IMR-90 (cell line): Measurements from ENCODE around the gene SPATA12. TPM values are rescaled to one million over a fixed set of nuclear protein-coding genes. Genes with fewer than 3 reads are reported as not detected.

ENCODE experiments used
- ATAC-seq: fragments of 200-7000 bp; cut with Tn5 transposase; 2 replicates; pipeline ENCODE4 v1.9.1; 2020; ENCODE audit warnings: low read depth, mild to moderate bottlenecking, moderate library complexity
- BruUV-seq: library from RNA; stranded (reverse); fragments of 400-500 nt; replicated peaks from 2 replicates; lab custom pipeline; 2021; lab: Mats Ljungman, UMichigan
- CTCF ChIA-PET: fragments of 300-600 bp; formaldehyde crosslinking; extraction: SDS; loops from one replicate; lab custom pipeline; 2021; ENCODE audit warnings: antibody characterized with exemption; lab: Yijun Ruan, JAX
- POLR2A ChIA-PET: fragments of 300-600 bp; sonication (Branson Sonifier 250); formaldehyde crosslinking; loops from one replicate; lab custom pipeline; 2022; ENCODE audit warnings: antibody characterized with exemption; ENCODE audit not compliant: unreplicated experiment; lab: Charles Lee
- DNase-seq: peaks from one replicate; pipeline ENCODE4 v3.0.0; 2013
- H2AFZ ChIP-seq: replicated peaks from 2 replicates; pipeline ENCODE3; 2013; ENCODE audit warnings: low read length, mild to moderate bottlenecking; ENCODE audit not compliant: poor library complexity
- H2AK5ac ChIP-seq: 2 replicates; pipeline ENCODE4 v1.6.1; 2013; ENCODE audit warnings: low read depth, low read length, inconsistent platforms
- H2AK9ac ChIP-seq: replicated peaks from 2 replicates; pipeline ENCODE3; 2013; ENCODE audit warnings: mild to moderate bottlenecking, low read depth, low read length, moderate library complexity; ENCODE audit not compliant: poor library complexity
- H2BK120ac ChIP-seq: 2 replicates; pipeline ENCODE4 v1.6.1; 2013; ENCODE audit warnings: low read depth, low read length, inconsistent platforms
- H2BK15ac ChIP-seq: 3 replicates; pipeline ENCODE4 v1.6.1; 2013; ENCODE audit warnings: low read depth, low read length, inconsistent platforms
- H2BK20ac ChIP-seq: 2 replicates; pipeline ENCODE4 v1.6.1; 2013; ENCODE audit warnings: low read depth, mild to moderate bottlenecking, inconsistent platforms, low read length, moderate library complexity
- H2BK5ac ChIP-seq: 2 replicates; pipeline ENCODE4 v1.6.1; 2013; ENCODE audit warnings: mild to moderate bottlenecking, low read depth, low read length, inconsistent platforms; ENCODE audit not compliant: poor library complexity, severe bottlenecking
- H3K14ac ChIP-seq: replicated peaks from 2 replicates; pipeline ENCODE4 v1.6.1; 2013; ENCODE audit warnings: low read depth, low read length, inconsistent platforms
- H3K18ac ChIP-seq: 2 replicates; pipeline ENCODE4 v1.6.1; 2013; ENCODE audit warnings: low read depth, low read length, control low read depth
- H3K23ac ChIP-seq: 2 replicates; pipeline ENCODE4 v1.6.1; 2013; ENCODE audit warnings: low read depth, low read length, inconsistent platforms
- H3K27ac ChIP-seq: 2 replicates; pipeline ENCODE4 v1.5.1; 2013; ENCODE audit warnings: mild to moderate bottlenecking, control low read depth, low read length; ENCODE audit not compliant: insufficient read depth
- H3K27me3 ChIP-seq: 2 replicates; pipeline ENCODE4 v1.6.1; 2013; ENCODE audit warnings: low read length; ENCODE audit not compliant: control insufficient read depth, insufficient read depth
- H3K36me3 ChIP-seq: 2 replicates; pipeline ENCODE4 v1.6.1; 2013; ENCODE audit warnings: low read length, mixed read lengths; ENCODE audit not compliant: control insufficient read depth, insufficient read depth
- H3K4ac ChIP-seq: 2 replicates; pipeline ENCODE4 v1.6.1; 2013; ENCODE audit warnings: low read depth, low read length, inconsistent platforms
- H3K4me1 ChIP-seq: 2 replicates; pipeline ENCODE4 v1.6.1; 2013; ENCODE audit warnings: low read length, mixed read lengths; ENCODE audit not compliant: control insufficient read depth, insufficient read depth
- H3K4me2 ChIP-seq: 2 replicates; pipeline ENCODE4 v1.6.1; 2013; ENCODE audit warnings: low read depth, mild to moderate bottlenecking, control low read depth, low read length, moderate library complexity
- H3K4me3 ChIP-seq: 2 replicates; pipeline ENCODE4 v1.5.1; 2013; ENCODE audit warnings: low read depth, mild to moderate bottlenecking, control low read depth, low read length, moderate library complexity; ENCODE audit not compliant: insufficient read depth
- H3K56ac ChIP-seq: 2 replicates; pipeline ENCODE4 v1.6.1; 2013; ENCODE audit warnings: low read length, inconsistent platforms; ENCODE audit not compliant: insufficient read depth; ENCODE audit errors: extremely low read depth
- H3K79me1 ChIP-seq, 2 experiments: 2 replicates each; pipeline ENCODE4 v1.6.1; 2013; ENCODE audit warnings: low read length in 2 of 2, inconsistent platforms in 1 of 2, low read depth in 1 of 2
- H3K9ac ChIP-seq: 2 replicates; pipeline ENCODE4 v1.6.1; 2013; ENCODE audit warnings: low read depth, low read length, control low read depth
- H3K9me1 ChIP-seq: 2 replicates; pipeline ENCODE4 v1.6.1; 2013; ENCODE audit warnings: low read length, inconsistent platforms; ENCODE audit not compliant: insufficient read depth
- H3K9me3 ChIP-seq: 2 replicates; pipeline ENCODE4 v1.6.1; 2013; ENCODE audit warnings: low read length; ENCODE audit not compliant: control insufficient read depth, insufficient read depth
- H4K20me1 ChIP-seq: 2 replicates; pipeline ENCODE4 v1.6.1; 2013; ENCODE audit warnings: low read length, inconsistent platforms; ENCODE audit not compliant: insufficient read depth
- H4K5ac ChIP-seq: 2 replicates; pipeline ENCODE4 v1.6.1; 2013; ENCODE audit warnings: mild to moderate bottlenecking, low read depth, low read length, control low read depth
- H4K8ac ChIP-seq, 2 experiments: 2 replicates each; pipeline ENCODE4 v1.6.1; 2013; ENCODE audit warnings: low read depth in 2 of 2, low read length in 2 of 2, control low read depth in 1 of 2, inconsistent platforms in 1 of 2
- H4K91ac ChIP-seq: 2 replicates; pipeline ENCODE4 v1.6.1; 2013; ENCODE audit warnings: low read depth, low read length, inconsistent platforms; ENCODE audit not compliant: insufficient read depth
- BHLHE40 ChIP-seq: fragments of 150-350 bp; IDR thresholded peaks from 2 replicates; pipeline ENCODE4 v1.6.1; 2016; ENCODE audit warnings: mild to moderate bottlenecking, low read depth, low read length
- CEBPB ChIP-seq: IDR thresholded peaks from 2 replicates; pipeline ENCODE4 v1.6.1; 2012; ENCODE audit warnings: low read depth, low read length, improper control_type of control experiment
- CHD1 ChIP-seq: IDR thresholded peaks from 2 replicates; pipeline ENCODE4 v1.6.1; 2012; ENCODE audit warnings: low read depth, low read length, improper control_type of control experiment
- FOS ChIP-seq: fragments of 150-350 bp; IDR thresholded peaks from 2 replicates; pipeline ENCODE4 v1.6.1; 2016; ENCODE audit warnings: low read depth, low read length
- MAFK ChIP-seq: IDR thresholded peaks from 2 replicates; pipeline ENCODE4 v1.6.1; 2012; ENCODE audit warnings: low read depth, low read length, improper control_type of control experiment
- MAZ ChIP-seq: IDR thresholded peaks from 2 replicates; pipeline ENCODE4 v1.6.1; 2012; ENCODE audit warnings: low read depth, mild to moderate bottlenecking, low read length, improper control_type of control experiment, moderate library complexity, borderline replicate concordance
- MXI1 ChIP-seq: IDR thresholded peaks from 2 replicates; pipeline ENCODE4 v1.6.1; 2012; ENCODE audit warnings: low read depth, mild to moderate bottlenecking, low read length, moderate library complexity, borderline replicate concordance
- NFE2L2 ChIP-seq: fragments of 150-350 bp; IDR thresholded peaks from 2 replicates; pipeline ENCODE4 v1.6.1; 2016; ENCODE audit warnings: low read depth, mild to moderate bottlenecking, low read length
- POLR2A ChIP-seq: IDR thresholded peaks from 2 replicates; pipeline ENCODE4 v1.6.1; 2012; ENCODE audit warnings: mild to moderate bottlenecking, low read depth, low read length
- RAD21 ChIP-seq: IDR thresholded peaks from 2 replicates; pipeline ENCODE4 v1.6.1; 2012; ENCODE audit warnings: low read length, improper control_type of control experiment
- RCOR1 ChIP-seq: IDR thresholded peaks from 2 replicates; pipeline ENCODE4 v1.6.1; 2012; ENCODE audit warnings: mild to moderate bottlenecking, low read length, improper control_type of control experiment; ENCODE audit not compliant: insufficient replicate concordance
- RFX5 ChIP-seq: IDR thresholded peaks from 2 replicates; pipeline ENCODE4 v1.8.0; 2012; ENCODE audit warnings: low read depth, mild to moderate bottlenecking, low read length, moderate library complexity
- SMC3 ChIP-seq: fragments of 150-350 bp; IDR thresholded peaks from 2 replicates; pipeline ENCODE4 v1.6.1; 2016; ENCODE audit warnings: low read depth, mild to moderate bottlenecking, antibody characterized with exemption, low read length, moderate library complexity
- WGBS, 2 experiments: methylation state at CpG; one replicate each; pipeline versions ENCODE4 v1.1.5 to v1.1.7; 2013; ENCODE audit warnings: missing lambda C conversion rate in 2 of 2; ENCODE audit not compliant: insufficient read length in 1 of 2; ENCODE audit errors: extremely low coverage in 2 of 2; 5-methylcytosine and 5-hydroxymethylcytosine counted together
- dilution Hi-C: fragments of 300-500 bp; cut with HindIII; formaldehyde crosslinking; loops from one replicate; pipeline ENCODE4 v1.14.3; 2018; ENCODE audit warnings: low sequenced_read_pairs; ENCODE audit not compliant: unreplicated experiment
- in situ Hi-C: fragments of 300-500 bp; cut with MboI; formaldehyde crosslinking; loops from 3 replicates; pipeline ENCODE4 v1.14.3; 2019; ENCODE audit warnings: low sequenced_read_pairs, inconsistent platforms, mixed read lengths
- intact Hi-C: fragments of 100-400 bp; cut with micrococcal nuclease; formaldehyde crosslinking; loops from 2 replicates; pipeline ENCODE4 v1.10.0; 2022
- polyA plus RNA-seq, 3 experiments: library from polyadenylated mRNA; depleted of rRNA; stranded (reverse); fragments of >200 nt; gene quantifications; 2 replicates each; pipeline ENCODE4 v1.2.3, GENCODE V29; 2012; ENCODE audit warnings: low replicate concordance in 1 of 3
- total RNA-seq: library from RNA; depleted of rRNA; stranded (reverse); fragments of >200 nt; gene quantifications from 2 replicates; pipeline ENCODE4 v1.2.3, GENCODE V29; 2012
- TF ChIP-seq, protein P1 (sequence below): fragments of 150-350 bp; IDR thresholded peaks from 2 replicates; pipeline ENCODE4 v1.6.1; 2017; ENCODE audit warnings: mild to moderate bottlenecking, antibody characterized with exemption, low read length, low read depth
- TF ChIP-seq, protein P2 (sequence below): fragments of 150-350 bp; IDR thresholded peaks from 2 replicates; pipeline ENCODE4 v1.6.1; 2016; ENCODE audit warnings: low read depth, mild to moderate bottlenecking, low read length, moderate library complexity, borderline replicate concordance
- TF ChIP-seq, protein P3 (sequence below): conservative IDR thresholded peaks from 2 replicates; pipeline ENCODE4 v1.5.1; 2012; ENCODE audit warnings: mild to moderate bottlenecking, low read depth, low read length, improper control_type of control experiment

The SPATA12 gene
- total and polyA plus RNA-seq, 2 of the 4 experiments (the other 2 are of a cell fraction), result under 0.01 TPM; not detected in 1

DNA sequence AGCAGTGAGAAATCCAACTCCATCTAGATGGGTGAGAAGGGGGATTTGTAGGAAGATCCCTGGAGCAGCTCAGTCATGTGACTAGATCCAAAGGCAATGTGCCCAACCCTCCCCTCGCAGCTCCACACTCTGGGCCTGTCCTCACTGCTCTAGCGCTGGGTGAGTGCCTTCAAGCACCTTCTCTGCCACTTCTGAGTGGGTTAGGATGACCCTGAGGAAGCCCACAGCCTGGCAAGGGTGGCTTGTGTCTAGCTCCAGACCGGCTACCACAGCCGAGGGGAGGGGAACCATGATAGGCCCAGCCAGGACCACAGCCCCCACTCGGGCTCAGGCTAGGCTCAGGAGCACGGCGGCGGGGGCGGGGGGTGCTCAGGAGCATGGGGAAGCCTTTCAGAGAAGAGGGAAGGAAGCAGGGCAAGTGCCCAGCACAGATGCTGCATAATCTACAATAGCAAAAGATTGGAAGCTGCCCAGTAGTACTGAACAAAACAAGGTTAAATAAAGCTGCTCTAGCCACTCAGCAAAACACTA, 1.7 kb downstream of the SPATA12 start:
- Histone ChIP-seq H3K36me3 (no peaks in the 10 kb centered on the region), H3K9me3 (no peaks in the 10 kb centered on the region), H3K9me1 (no peaks in the 10 kb centered on the region), H3K9ac (no peak overlapping the region), H3K14ac (no peak overlapping the region), H3K4me3 (no peak overlapping the region), H2BK5ac (no peak overlapping the region), H2BK120ac (no peak overlapping the region), H3K27ac (no peak overlapping the region), H2BK15ac (no peak overlapping the region), H2AFZ (peak overlapping the region; percentile 36), H4K20me1 (no peaks in the 10 kb centered on the region), H2AK5ac (0 out of 2 replicates have a peak overlapping the region, but pooled peaks have one; percentile 46), H4K8ac (no peak overlapping the region), H2AK9ac (no peak overlapping the region), H3K4me2 (no peak overlapping the region), H4K5ac (no peak overlapping the region; the same call in 1 of the 2 replicates), H2BK20ac (no peak overlapping the region), H3K18ac (no peak overlapping the region), H3K56ac (no peak overlapping the region), H3K27me3 (no peaks in the 10 kb centered on the region), H3K4ac (no peak overlapping the region), H3K23ac (no peak overlapping the region), H4K91ac (no peak overlapping the region), H3K79me1 (no peaks in the 10 kb centered on the region), H3K4me1 (peaks cover 2% of the 10 kb centered on the region; the same call in 1 of the 2 replicates)
- DNase-seq, result no peak
- intact Hi-C loops (no loop called here), in situ Hi-C loops (no loop called here), dilution Hi-C loops (no loop called here)
- WGBS, 2 experiments, result 37% methylated on average over 3 of the region's 9 CpGs; no CpG with 5 or more reads in 1 of the 2 experiments
- TF ChIP-seq MXI1 (no peak), MAFK (no peak), BHLHE40 (no peak), CEBPB (no peak), SMC3 (no peak), RFX5 (no peak), RCOR1 (no peak), RAD21 (no peak), FOS (no peak), POLR2A (no peak), MAZ (no peak), CHD1 (no peak), NFE2L2 (no peak)
- TF ChIP-seq, protein P1, sequence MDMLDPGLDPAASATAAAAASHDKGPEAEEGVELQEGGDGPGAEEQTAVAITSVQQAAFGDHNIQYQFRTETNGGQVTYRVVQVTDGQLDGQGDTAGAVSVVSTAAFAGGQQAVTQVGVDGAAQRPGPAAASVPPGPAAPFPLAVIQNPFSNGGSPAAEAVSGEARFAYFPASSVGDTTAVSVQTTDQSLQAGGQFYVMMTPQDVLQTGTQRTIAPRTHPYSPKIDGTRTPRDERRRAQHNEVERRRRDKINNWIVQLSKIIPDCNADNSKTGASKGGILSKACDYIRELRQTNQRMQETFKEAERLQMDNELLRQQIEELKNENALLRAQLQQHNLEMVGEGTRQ, result no peak
- TF ChIP-seq, protein P2, sequence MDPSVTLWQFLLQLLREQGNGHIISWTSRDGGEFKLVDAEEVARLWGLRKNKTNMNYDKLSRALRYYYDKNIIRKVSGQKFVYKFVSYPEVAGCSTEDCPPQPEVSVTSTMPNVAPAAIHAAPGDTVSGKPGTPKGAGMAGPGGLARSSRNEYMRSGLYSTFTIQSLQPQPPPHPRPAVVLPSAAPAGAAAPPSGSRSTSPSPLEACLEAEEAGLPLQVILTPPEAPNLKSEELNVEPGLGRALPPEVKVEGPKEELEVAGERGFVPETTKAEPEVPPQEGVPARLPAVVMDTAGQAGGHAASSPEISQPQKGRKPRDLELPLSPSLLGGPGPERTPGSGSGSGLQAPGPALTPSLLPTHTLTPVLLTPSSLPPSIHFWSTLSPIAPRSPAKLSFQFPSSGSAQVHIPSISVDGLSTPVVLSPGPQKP, result no peak
- TF ChIP-seq, protein P3, sequence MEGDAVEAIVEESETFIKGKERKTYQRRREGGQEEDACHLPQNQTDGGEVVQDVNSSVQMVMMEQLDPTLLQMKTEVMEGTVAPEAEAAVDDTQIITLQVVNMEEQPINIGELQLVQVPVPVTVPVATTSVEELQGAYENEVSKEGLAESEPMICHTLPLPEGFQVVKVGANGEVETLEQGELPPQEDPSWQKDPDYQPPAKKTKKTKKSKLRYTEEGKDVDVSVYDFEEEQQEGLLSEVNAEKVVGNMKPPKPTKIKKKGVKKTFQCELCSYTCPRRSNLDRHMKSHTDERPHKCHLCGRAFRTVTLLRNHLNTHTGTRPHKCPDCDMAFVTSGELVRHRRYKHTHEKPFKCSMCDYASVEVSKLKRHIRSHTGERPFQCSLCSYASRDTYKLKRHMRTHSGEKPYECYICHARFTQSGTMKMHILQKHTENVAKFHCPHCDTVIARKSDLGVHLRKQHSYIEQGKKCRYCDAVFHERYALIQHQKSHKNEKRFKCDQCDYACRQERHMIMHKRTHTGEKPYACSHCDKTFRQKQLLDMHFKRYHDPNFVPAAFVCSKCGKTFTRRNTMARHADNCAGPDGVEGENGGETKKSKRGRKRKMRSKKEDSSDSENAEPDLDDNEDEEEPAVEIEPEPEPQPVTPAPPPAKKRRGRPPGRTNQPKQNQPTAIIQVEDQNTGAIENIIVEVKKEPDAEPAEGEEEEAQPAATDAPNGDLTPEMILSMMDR, result no peak
- POLR2A ChIA-PET, result no interaction called here
- peak; percentile 21; the same call in 1 of the 2 replicates for ATAC-seq
- CTCF ChIA-PET, result no interaction called here
- BruUV-seq, result no TSS peak
